Body of pancreas (tissue), 4 donors: ENCODE measurements around the gene SNRNP40.

Experiments
- CTCF ChIP-seq, 7 experiments: fragments of 450-650 bp in 4 of 7; fragments of 200-600 bp in 3 of 7; sonication (generic) in 3 of 7; IDR thresholded peaks; one replicate each; pipeline ENCODE4 v1.5.1; 2016 to 2019; ENCODE audit warnings: antibody characterized with exemption in 7 of 7
- POLR2A ChIP-seq, 3 donors: fragments of 450-650 bp; IDR thresholded peaks; one replicate each; pipeline ENCODE4 v1.6.1; 2016; ENCODE audit warnings: antibody characterized with exemption in 3 of 3, mild to moderate bottlenecking in 2 of 3

GRCh38 chr1:31258581-31258980 lies 38.0 kb downstream of the SNRNP40 start:
- TF ChIP-seq CTCF (IDR thresholded peaks at IDR 0.05) (no peak), POLR2A (IDR thresholded peaks at IDR 0.05) (no peak)
